Ramos (cell line): ENCODE measurements around the gene TMEM273.

ENCODE experiments used
- in situ Hi-C: fragments of 300-500 bp; cut with MboI; formaldehyde crosslinking; loops from one replicate; pipeline ENCODE4 v1.14.3; 2022; ENCODE audit warnings: low sequenced_read_pairs; ENCODE audit not compliant: unreplicated experiment

Gene TMEM273

DNA sequence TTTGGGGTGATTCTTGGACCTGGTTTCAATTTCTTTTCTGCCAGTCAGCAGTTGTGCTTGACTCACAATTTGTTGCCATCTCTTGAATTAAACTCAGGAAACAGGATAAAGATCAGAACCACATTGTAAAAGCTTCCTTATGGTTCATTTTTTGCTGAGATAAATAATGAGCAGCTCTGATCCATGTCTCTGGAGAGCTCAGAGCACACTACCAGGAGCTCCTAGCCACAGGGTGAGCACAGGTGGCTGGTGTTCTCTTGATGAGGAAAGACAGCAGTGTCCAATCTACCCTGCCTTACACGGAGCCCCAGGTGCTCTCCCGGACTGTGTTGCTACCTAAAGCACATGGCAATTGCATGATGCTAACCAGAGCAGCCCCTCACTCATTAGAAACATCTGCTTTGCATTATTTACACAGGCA lies 37.2 kb downstream of the TMEM273 start:
- in situ Hi-C loops, result loop anchor here (25.0 kb wide), 1 partner anchor 489 kb away; no protein-coding TSS in a partner anchor

- in situ Hi-C loops, result loop anchor here (25.0 kb wide), 1 partner anchor 488 kb away; no protein-coding TSS in a partner anchor
Measured at GRCh38 chr10:49150426-49150825, 37.8 kb downstream of the TMEM273 start.

- in situ Hi-C loops, result loop anchor here (25.0 kb wide), 1 partner anchor 488 kb away; no protein-coding TSS in a partner anchor
Measured at GRCh38 chr10:49149881-49150280, 38.3 kb downstream of the TMEM273 start.

- in situ Hi-C loops, result no loop called here
Measured at GRCh38 chr10:49144058-49144720, 44.0 kb downstream of the TMEM273 start.

GRCh38 chr10:49143249-49143648 lies 44.9 kb downstream of the TMEM273 start:
- in situ Hi-C loops, result no loop called here

DNA sequence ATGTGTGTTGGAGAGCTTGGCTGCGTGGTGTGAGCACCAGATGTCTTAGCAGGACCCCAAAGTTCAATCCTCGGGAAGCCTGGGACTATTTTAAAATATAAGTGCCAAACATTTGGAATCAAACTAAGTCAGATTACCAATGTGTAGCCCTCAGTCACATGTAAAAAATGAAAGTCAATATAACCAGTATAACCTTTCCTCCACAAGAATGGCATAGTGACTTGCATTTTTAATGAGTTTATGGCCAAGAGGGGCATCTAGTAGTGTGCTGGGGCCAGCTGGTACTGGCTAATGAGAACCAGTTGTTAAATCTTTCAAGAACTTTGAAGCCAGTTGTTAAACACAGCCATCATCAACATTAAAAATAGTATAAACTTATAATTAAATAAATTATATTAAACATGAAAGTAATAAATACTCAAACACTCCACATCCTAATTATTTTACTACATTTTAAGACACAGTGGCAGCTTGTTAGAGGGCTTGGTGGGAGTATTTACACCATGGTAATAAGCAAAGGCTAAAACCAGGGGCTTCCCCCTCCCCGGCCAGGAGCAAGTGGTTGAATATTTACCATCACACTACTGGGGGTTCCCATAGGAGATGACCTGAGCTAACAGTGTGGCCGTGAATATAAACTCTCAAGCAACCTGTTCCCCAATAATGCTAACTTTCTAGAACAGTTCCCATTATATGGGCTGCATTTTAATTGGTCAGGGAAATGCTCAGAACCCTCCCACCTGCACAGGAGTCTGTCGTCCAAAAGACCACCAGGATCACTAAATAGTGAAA lies 46.5 kb downstream of the TMEM273 start:
- in situ Hi-C loops, result no loop called here

GRCh38 chr10:49140304-49141177 lies 47.6 kb downstream of the TMEM273 start:
- in situ Hi-C loops, result no loop called here

DNA sequence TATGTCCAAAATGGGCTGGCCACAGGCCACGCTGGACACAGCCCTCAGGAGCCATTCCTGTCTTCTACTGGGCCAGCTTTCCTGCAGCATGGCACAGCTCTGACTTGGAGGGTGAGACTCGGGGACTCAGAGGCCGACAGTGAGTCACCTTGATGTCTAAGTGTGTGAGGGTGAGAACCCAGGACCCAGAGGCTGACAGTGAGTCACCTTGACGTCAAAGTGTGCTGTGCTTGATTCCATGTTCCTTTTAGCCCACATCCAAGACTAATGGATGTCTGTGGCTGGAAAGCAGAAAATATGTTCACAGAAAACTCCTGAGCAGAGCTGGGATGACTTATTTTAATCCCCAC lies 48.4 kb downstream of the TMEM273 start:
- in situ Hi-C loops, result no loop called here

DNA sequence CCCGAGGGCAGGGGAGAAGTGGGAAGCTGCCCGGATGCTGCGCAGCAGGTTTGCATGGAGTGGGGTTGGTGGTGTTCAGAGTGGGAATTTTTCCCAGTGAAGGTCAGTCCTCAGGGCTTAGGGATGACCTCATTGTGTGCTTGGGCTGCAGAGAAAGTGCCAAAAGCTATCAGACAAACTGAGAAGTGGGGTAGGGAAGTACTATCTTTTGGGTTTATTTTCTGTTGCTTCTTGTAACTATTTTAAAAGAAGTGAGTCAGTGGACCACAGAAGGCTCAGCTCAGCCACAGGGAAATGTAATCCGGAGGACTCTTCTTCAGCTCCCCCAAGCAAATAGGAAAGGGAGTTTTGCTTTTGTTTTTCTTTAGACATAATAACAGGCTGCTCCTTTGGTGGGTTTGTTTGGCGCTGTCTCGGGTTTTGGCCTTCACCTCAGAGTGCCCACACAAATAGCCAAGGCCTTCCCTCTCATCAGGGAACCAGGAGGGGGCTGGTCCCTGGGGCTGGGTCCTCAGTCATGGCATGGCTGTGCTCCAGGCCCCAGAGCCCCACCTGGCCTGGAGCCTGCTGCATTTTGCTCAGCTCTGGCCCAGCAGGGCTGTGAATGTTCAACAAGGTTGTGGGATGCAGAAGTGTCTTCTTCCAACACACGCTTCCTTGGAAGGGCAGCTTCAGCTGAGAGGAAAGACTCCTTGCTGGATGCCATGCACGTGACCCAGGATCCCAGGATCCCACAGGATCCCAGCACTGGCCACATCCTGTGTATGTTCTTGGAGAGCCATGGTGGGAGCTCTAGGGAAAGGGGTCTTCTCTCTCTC lies 49.0 kb downstream of the TMEM273 start:
- in situ Hi-C loops, result no loop called here

DNA sequence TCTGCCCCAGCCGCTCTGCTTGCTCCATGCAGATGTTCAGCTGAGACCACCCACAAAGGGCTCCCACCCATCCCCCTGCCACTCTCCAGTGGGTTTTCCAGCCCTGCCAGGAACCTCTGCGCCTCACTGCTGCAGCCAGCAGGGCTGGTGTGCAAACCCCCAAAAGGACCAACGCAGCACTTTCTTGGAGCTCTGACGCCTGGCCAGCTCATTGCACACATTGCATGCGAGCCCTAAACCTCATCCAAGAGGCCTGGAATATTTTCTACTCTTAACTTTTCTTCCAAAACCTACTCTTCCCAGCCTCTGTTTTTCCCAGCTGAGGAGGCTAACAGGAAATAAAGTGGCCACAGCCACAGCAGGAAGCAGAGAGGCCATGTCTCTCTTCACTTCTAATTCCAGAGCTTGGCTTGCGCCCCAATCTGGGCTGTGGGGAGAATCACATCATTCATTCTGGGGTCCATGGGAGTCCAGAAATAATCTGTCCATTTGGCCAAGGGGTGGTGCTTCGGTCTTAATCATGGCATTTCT lies 49.8 kb downstream of the TMEM273 start:
- in situ Hi-C loops, result no loop called here

DNA sequence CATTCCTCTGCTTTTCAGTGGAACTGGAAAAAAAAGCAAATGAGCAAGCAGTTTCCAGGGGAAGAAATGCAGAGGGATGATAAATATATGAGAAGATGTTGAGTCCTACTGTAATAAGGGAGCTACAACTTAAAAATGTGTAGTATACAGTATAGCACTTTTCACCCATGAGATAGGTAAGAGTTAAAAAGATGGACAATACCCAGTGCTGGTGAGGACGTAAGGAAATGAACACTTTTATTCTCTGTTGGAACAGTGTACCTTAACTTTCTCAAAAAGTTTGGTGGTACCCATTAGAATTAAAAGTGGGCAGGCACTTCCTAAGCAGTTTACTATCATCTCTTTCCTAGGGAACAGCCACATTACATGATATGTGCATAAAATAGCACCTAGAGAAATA lies 51.7 kb downstream of the TMEM273 start:
- in situ Hi-C loops, result no loop called here

DNA sequence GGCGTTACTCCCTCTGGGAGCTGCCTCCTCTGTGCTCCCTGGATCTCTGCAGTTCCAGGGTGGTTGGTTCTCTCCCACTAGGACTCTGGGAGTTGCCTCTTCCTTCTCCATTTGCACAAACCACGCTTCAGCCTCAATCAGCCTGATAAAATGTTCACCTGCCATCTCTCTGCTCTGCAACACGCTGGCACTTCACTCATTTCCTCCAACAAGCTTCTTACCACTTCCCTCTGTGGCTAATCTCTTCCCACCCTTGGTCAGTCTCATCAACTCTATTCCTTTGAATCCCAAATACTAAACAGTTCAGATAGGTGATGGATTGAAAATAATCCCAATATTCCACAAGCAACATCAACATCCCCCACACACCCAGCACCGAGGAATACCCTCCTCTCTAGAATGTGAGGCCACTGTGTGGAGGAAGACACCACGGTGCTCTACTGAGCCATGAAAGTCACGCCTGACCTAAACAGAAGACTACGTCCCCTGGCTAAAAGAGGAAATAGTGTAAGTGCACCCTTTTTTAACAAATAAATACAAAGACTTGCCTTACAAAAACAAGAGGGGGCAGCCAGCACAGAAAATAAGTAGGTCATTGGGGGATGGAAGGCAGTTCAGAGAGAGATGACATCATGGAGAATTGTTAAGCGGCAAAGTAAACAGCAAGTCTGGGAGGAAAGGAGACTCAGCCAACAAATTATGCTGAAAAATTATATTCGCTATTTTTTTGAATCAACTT lies 52.4 kb downstream of the TMEM273 start:
- in situ Hi-C loops, result no loop called here

DNA sequence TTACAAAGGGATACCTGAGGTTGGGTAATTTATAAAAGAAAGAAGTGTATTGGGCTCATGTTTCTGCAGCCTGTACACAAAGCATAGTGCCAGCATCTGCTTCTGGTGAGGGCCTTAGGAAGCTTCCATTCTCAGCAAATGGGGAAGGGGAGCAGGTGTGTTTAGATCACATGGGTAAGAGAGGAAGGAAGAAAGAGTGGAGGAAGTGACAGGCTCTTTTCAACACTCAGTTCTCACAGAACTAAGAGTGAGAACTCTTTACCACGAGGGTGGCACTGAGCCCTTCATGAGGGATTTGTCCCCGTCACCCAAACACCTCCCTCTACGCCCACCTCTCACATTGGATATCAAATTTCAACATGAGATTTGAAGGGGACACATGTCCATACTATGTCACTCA lies 53.9 kb downstream of the TMEM273 start:
- in situ Hi-C loops, result no loop called here

- in situ Hi-C loops, result no loop called here
Measured at GRCh38 chr10:49133706-49134248, 54.4 kb downstream of the TMEM273 start, which contains the start of gene FAM170B. FAM170B (minus strand) TSS chr10:49134021; CDS start chr10:49133918, 103 bp downstream.

DNA sequence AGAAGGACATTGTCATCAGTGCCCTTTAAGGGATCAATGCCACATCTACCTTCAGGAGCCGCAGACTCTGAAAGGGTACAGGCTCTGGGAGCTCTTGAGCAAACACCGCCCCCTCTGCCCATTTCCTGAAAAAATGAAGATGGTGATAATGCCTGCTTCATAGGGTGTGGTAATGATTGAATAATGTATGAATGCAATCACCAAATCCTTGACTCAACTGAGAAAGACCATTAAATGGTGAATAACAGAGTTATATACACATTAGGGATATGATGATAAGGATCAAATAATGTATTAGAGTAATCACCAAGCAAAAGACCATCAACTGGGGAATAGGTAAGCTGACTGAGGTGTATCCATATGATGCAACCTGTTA lies 55.8 kb downstream of the TMEM273 start:
- in situ Hi-C loops, result no loop called here

DNA sequence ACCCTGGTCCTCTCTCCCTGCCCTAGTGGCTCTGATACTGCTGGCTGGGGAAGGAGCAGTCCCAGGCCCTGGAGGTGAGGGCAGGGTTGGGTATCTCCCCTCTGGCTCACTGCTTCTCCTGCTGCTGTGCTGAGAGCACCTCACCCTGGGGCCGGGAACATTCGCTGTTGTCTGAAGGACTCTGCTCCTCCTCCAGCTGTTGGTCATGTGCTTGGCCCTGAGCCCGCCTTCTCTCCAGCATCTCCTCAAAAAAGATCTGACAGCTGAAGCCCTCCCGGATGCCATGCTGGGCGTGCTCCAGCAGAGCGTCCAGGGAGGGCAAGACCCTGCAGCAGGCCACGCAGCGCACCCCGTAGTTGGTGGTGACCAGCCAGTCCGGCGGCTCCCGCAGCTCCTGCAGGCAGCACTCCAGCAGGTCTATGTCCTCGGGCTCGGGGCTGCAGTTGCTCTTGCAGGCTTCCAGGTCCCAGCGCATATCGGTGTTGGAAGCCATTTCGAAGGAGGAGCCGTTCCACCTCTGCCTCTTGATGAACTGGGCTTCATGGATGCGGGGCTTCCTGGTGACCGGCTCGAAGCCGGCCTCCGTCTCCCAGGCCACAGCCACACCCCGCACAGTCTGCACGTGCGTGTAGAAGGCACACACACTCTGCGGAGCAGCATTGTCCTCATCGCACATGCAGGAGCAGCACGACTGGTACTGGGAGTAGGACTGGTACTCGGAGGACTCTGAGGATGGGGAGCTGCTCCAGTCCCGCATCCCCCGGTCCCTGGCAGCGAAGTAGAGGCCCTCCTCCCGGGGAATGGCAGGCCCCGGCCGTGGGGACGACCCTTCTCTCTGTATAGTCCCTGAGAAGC lies 56.5 kb downstream of the TMEM273 start:
- in situ Hi-C loops, result no loop called here

- in situ Hi-C loops, result no loop called here
Measured at GRCh38 chr10:49129376-49129775, 58.8 kb downstream of the TMEM273 start.

- in situ Hi-C loops, result no loop called here
Measured at GRCh38 chr10:49128854-49129253, 59.3 kb downstream of the TMEM273 start.
